H7 (cell line): ENCODE measurements around the gene IRF2BP1. TPM values are rescaled to one million over a fixed set of nuclear protein-coding genes. Genes with fewer than 3 reads are reported as not detected.

ENCODE experiments used
- total RNA-seq: library from RNA; depleted of rRNA; stranded (reverse); fragments of >200 nt; shearing (Covaris generic); gene quantifications from 2 replicates; pipeline ENCODE4 v1.2.3, GENCODE V29; 2014; rRNA removed

Gene IRF2BP1
- total RNA-seq, 1 experiment from 2014 or later, result 45.2 TPM

Other genes with a start within 250 kb of the IRF2BP1 start
- 42.5 and 48.6 TPM in 2 replicates for gene EML2, start 246.7 kb downstream of the IRF2BP1 start, total RNA-seq
- 0.81 TPM in 1 of 2 replicates, not detected in the other for gene GIPR, start 217.9 kb downstream of the IRF2BP1 start, total RNA-seq
- gene SNRPD2, start 194.2 kb downstream of the IRF2BP1 start, total RNA-seq, result 407 and 467 TPM in 2 replicates
- 26.2 and 30.1 TPM in 2 replicates for gene QPCTL, start 193.5 kb downstream of the IRF2BP1 start, total RNA-seq
- gene FBXO46, start 155.2 kb downstream of the IRF2BP1 start, total RNA-seq, result 26.3 and 30.0 TPM in 2 replicates
- not detected in 2 replicates for gene MEIOSIN, start 152.7 kb downstream of the IRF2BP1 start, total RNA-seq
- 18.7 and 22.0 TPM in 2 replicates for gene SIX5, start 116.9 kb downstream of the IRF2BP1 start, total RNA-seq
- 6.4 and 18.8 TPM in 2 replicates for gene DMPK, start 103.7 kb downstream of the IRF2BP1 start, total RNA-seq
- 35.9 and 47.1 TPM in 2 replicates for gene DMWD, start 93.3 kb downstream of the IRF2BP1 start, total RNA-seq
- gene RSPH6A, start 70.8 kb downstream of the IRF2BP1 start, total RNA-seq, result 0.38 and 0.44 TPM in 2 replicates
- 66.2 and 70.3 TPM in 2 replicates for gene SYMPK, start 23.0 kb downstream of the IRF2BP1 start, total RNA-seq
- 13.4 and 15.1 TPM in 2 replicates for gene FOXA3, start 21.8 kb downstream of the IRF2BP1 start, total RNA-seq
- 2.8 and 2.9 TPM in 2 replicates for gene MYPOP, start 16.5 kb upstream of the IRF2BP1 start, total RNA-seq
- gene NANOS2, start 28.6 kb upstream of the IRF2BP1 start, total RNA-seq, result not detected in 2 replicates
- 0.11 and 0.35 TPM in 2 replicates for gene NOVA2, start 87.7 kb upstream of the IRF2BP1 start, total RNA-seq
- gene CCDC61, start 109.3 kb upstream of the IRF2BP1 start, total RNA-seq, result 12.3 and 16.5 TPM in 2 replicates
- gene PGLYRP1, start 136.9 kb upstream of the IRF2BP1 start, total RNA-seq, result not detected in 2 replicates
- gene IGFL4, start 154.9 kb upstream of the IRF2BP1 start, total RNA-seq, result 0.11 TPM in 1 of 2 replicates, not detected in the other
- gene IGFL3, start 238.5 kb upstream of the IRF2BP1 start, total RNA-seq, result not detected in 2 replicates